ENCODE measurements around the gene ANKLE2.
"Not testable (repeated sequence)": the region's sequence is repeated elsewhere in the genome, so short reads cannot be mapped to it uniquely, and the experiment has no call there.

The ANKLE2 gene

GRCh38 chr12:132776816-132777568 lies 15.4 kb upstream of the ANKLE2 start:
- DNase-seq (ENCODE audit: low read depth in 2 of 2): no peak

- DNase-seq (ENCODE audit: low read depth in 2 of 2): not testable (repeated sequence)
Observed at GRCh38 chr12:132776230-132776625, 14.6 kb upstream of the ANKLE2 start.

- no peak for DNase-seq (ENCODE audit: low read depth in 2 of 2)
Observed at GRCh38 chr12:132775502-132776229, 14.0 kb upstream of the ANKLE2 start.

GRCh38 chr12:132774646-132775275 lies 13.1 kb upstream of the ANKLE2 start:
- DNase-seq (ENCODE audit: low read depth in 2 of 2): no peak

- no peak for DNase-seq (ENCODE audit: low read depth in 2 of 2)
Observed at GRCh38 chr12:132774159-132774558, 12.5 kb upstream of the ANKLE2 start.

GRCh38 chr12:132773077-132773955 lies 11.7 kb upstream of the ANKLE2 start:
- DNase-seq (ENCODE audit: low read depth in 2 of 2): no peak

GRCh38 chr12:132772606-132773005 lies 11.0 kb upstream of the ANKLE2 start:
- DNase-seq (ENCODE audit: low read depth in 2 of 2): no peak

GRCh38 chr12:132771126-132771838 lies 9.7 kb upstream of the ANKLE2 start:
- no peak for DNase-seq (ENCODE audit: low read depth in 2 of 2)

- DNase-seq (ENCODE audit: low read depth in 2 of 2): no peak
Observed at GRCh38 chr12:132766380-132767085, 4.9 kb upstream of the ANKLE2 start.

GRCh38 chr12:132765361-132765760 lies 3.7 kb upstream of the ANKLE2 start:
- no peak for DNase-seq (ENCODE audit: low read depth in 2 of 2)

- DNase-seq (ENCODE audit: low read depth in 2 of 2): no peak
Observed at GRCh38 chr12:132764231-132764630, 2.6 kb upstream of the ANKLE2 start.

GRCh38 chr12:132761921-132762583 lies 420 bp upstream of the ANKLE2 start:
- peak; percentile 77 to 88 for DNase-seq (ENCODE audit: low read depth in 2 of 2)

- DNase-seq (ENCODE audit: low read depth in 2 of 2): no peak
Observed at GRCh38 chr12:132759359-132759758, 2.3 kb downstream of the ANKLE2 start.

GRCh38 chr12:132758825-132759224 lies 2.8 kb downstream of the ANKLE2 start:
- not testable (repeated sequence) for DNase-seq (ENCODE audit: low read depth in 2 of 2)

GRCh38 chr12:132754160-132754932 lies 7.3 kb downstream of the ANKLE2 start:
- no peak for DNase-seq (ENCODE audit: low read depth in 2 of 2)

- DNase-seq (ENCODE audit: low read depth in 2 of 2): not testable (repeated sequence)
Observed at GRCh38 chr12:132753670-132754069, 8.0 kb downstream of the ANKLE2 start.

GRCh38 chr12:132748319-132748718 lies 13.3 kb downstream of the ANKLE2 start:
- no peak for DNase-seq (ENCODE audit: low read depth in 2 of 2)

GRCh38 chr12:132747896-132748295 lies 13.7 kb downstream of the ANKLE2 start:
- DNase-seq (ENCODE audit: low read depth in 2 of 2): no peak

GRCh38 chr12:132747395-132747794 lies 14.2 kb downstream of the ANKLE2 start:
- no peak for DNase-seq (ENCODE audit: low read depth in 2 of 2)
